HEK293 (cell line): ENCODE measurements around the gene PARP9.
"Not testable (repeated sequence)": the region's sequence is repeated elsewhere in the genome, so short reads cannot be mapped to it uniquely, and the experiment has no call there.

ENCODE experiments used
- CTCF ChIA-PET: fragments of 350-600 bp; formaldehyde crosslinking; extraction: SDS; loops from one replicate; lab custom pipeline; 2021; ENCODE audit warnings: antibody characterized with exemption; lab: Yijun Ruan, JAX
- POLR2A ChIA-PET: fragments of 300-600 bp; formaldehyde crosslinking; extraction: SDS; loops from one replicate; lab custom pipeline; 2020; ENCODE audit warnings: antibody characterized with exemption, inconsistent platforms; lab: Yijun Ruan, JAX
- H3K27ac ChIP-seq: fragments of 200-500 bp; sonication (Bioruptor generic); 2 replicates; pipeline ENCODE4 v1.5.1; 2014; ENCODE audit warnings: low read depth, low read length, control low read depth, inconsistent platforms; ENCODE audit errors: extremely low read depth
- H3K36me3 ChIP-seq, 2 experiments: fragments of 200-500 bp in 1 of 2; sonication (Bioruptor generic) in 1 of 2; 1 replicate in 1 of 2; 2 replicates in 1 of 2; pipeline ENCODE4 v1.5.1; 2014 to 2017; ENCODE audit warnings: inconsistent platforms in 2 of 2, low read length in 2 of 2; ENCODE audit not compliant: control insufficient read depth in 2 of 2, insufficient read depth in 1 of 2
- H3K4me1 ChIP-seq: fragments of 200-500 bp; sonication (Bioruptor generic); 2 replicates; pipeline ENCODE4 v1.5.1; 2014; ENCODE audit warnings: mild to moderate bottlenecking, low read length, inconsistent platforms; ENCODE audit not compliant: control insufficient read depth, insufficient read depth
- H3K4me3 ChIP-seq: 2 replicates; pipeline ENCODE4 v1.5.1; 2011; ENCODE audit warnings: low read depth, mild to moderate bottlenecking, control low read depth, low read length, moderate library complexity
- H3K9me3 ChIP-seq: fragments of 200-500 bp; sonication (Bioruptor generic); 2 replicates; pipeline ENCODE4 v1.5.1; 2014; ENCODE audit warnings: low read depth, low read length, inconsistent platforms; ENCODE audit not compliant: control insufficient read depth, insufficient read depth
- BCL11A ChIP-seq: fragments of 450-650 bp; formaldehyde crosslinking; IDR thresholded peaks from 2 replicates; pipeline ENCODE4 v1.5.1; 2016; ENCODE audit warnings: low read depth, missing biosample characterization, missing genetic modification characterization
- GFI1B ChIP-seq: fragments of 450-650 bp; formaldehyde crosslinking; IDR thresholded peaks from 2 replicates; pipeline ENCODE4 v1.5.1; 2016; ENCODE audit warnings: missing biosample characterization, missing genetic modification characterization
- GLI2 ChIP-seq: fragments of 450-650 bp; formaldehyde crosslinking; IDR thresholded peaks from 2 replicates; pipeline ENCODE4; 2017; ENCODE audit warnings: missing biosample characterization, missing genetic modification characterization, low read depth, borderline replicate concordance
- GLIS1 ChIP-seq: fragments of 450-650 bp; formaldehyde crosslinking; IDR thresholded peaks from 2 replicates; pipeline ENCODE4 v1.5.1; 2016; ENCODE audit warnings: missing biosample characterization, missing genetic modification characterization
- YY1 ChIP-seq: fragments of 450-650 bp; formaldehyde crosslinking; IDR thresholded peaks from 2 replicates; pipeline ENCODE4 v1.5.1; 2018; ENCODE audit warnings: missing biosample characterization, missing genetic modification characterization
- ZBTB20 ChIP-seq: fragments of 450-650 bp; formaldehyde crosslinking; IDR thresholded peaks from 2 replicates; pipeline ENCODE4 v1.5.1; 2016; ENCODE audit warnings: missing biosample characterization, missing genetic modification characterization
- ZFP3 ChIP-seq: fragments of 450-650 bp; formaldehyde crosslinking; IDR thresholded peaks from 2 replicates; pipeline ENCODE4 v1.5.1; 2016; ENCODE audit warnings: low read depth, missing biosample characterization, missing genetic modification characterization
- ZNF121 ChIP-seq: fragments of 450-650 bp; formaldehyde crosslinking; IDR thresholded peaks from 2 replicates; pipeline ENCODE4 v1.5.1; 2016; ENCODE audit warnings: missing biosample characterization, missing genetic modification characterization
- ZNF146 ChIP-seq: fragments of 450-650 bp; formaldehyde crosslinking; IDR thresholded peaks from 2 replicates; pipeline ENCODE4 v1.5.1; 2016; ENCODE audit warnings: missing biosample characterization, missing genetic modification characterization
- ZNF221 ChIP-seq: fragments of 450-650 bp; formaldehyde crosslinking; IDR thresholded peaks from 2 replicates; pipeline ENCODE4 v1.5.1; 2017; ENCODE audit warnings: missing biosample characterization, missing genetic modification characterization, borderline replicate concordance
- ZNF266 ChIP-seq: fragments of 450-650 bp; formaldehyde crosslinking; IDR thresholded peaks from 2 replicates; pipeline ENCODE4 v1.5.1; 2016; ENCODE audit warnings: missing biosample characterization, missing genetic modification characterization, low read depth
- ZNF354C ChIP-seq: fragments of 450-650 bp; formaldehyde crosslinking; IDR thresholded peaks from 2 replicates; pipeline ENCODE4 v1.5.1; 2016; ENCODE audit warnings: missing biosample characterization, missing genetic modification characterization, low read depth, borderline replicate concordance
- ZNF549 ChIP-seq: fragments of 450-650 bp; IDR thresholded peaks from 2 replicates; pipeline ENCODE4 v1.5.1; 2018; ENCODE audit warnings: missing biosample characterization, missing genetic modification characterization, mild to moderate bottlenecking, inconsistent platforms, moderate library complexity
- ZNF660 ChIP-seq: fragments of 450-650 bp; IDR thresholded peaks from 2 replicates; pipeline ENCODE4 v1.5.1; 2018; ENCODE audit warnings: missing biosample characterization, mild to moderate bottlenecking, missing genetic modification characterization
- TF ChIP-seq, protein P1 (sequence below): fragments of 450-650 bp; formaldehyde crosslinking; IDR thresholded peaks from 2 replicates; pipeline ENCODE4 v1.5.1; 2017; ENCODE audit warnings: missing biosample characterization, mild to moderate bottlenecking, missing genetic modification characterization, moderate library complexity
- TF ChIP-seq, protein P2 (sequence below): fragments of 450-650 bp; formaldehyde crosslinking; IDR thresholded peaks from 2 replicates; pipeline ENCODE4 v1.5.1; 2016; ENCODE audit warnings: missing biosample characterization, missing genetic modification characterization, low read depth
- TF ChIP-seq, protein P3 (sequence below): fragments of 450-650 bp; formaldehyde crosslinking; IDR thresholded peaks from 2 replicates; pipeline ENCODE4 v1.5.1; 2016; ENCODE audit warnings: missing biosample characterization, missing genetic modification characterization
- TF ChIP-seq, protein P4 (sequence below): fragments of 450-650 bp; formaldehyde crosslinking; IDR thresholded peaks from 2 replicates; pipeline ENCODE4 v1.5.1; 2016; ENCODE audit warnings: missing biosample characterization, missing genetic modification characterization

Gene PARP9

DNA sequence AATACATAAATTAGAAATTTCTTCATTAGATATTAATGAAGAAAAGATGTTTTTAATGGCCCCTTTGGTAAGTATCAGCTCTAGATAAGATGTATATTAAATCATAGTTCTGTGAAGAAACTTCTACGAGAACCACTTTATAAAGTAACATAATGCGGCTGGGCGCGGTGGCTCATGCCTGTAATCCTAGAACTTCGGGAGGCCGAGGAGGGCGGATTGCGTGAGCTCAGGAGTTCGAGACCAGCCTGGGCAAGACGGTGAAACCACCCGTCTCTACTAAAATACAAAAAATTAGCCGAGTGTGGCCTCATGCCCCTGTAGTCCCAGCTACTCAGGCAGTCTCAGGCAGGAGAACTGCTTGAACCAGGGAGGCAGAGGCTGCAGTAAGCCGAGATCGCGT is 51.8 kb downstream of the PARP9 start (continued):
- TF ChIP-seq, protein P1, sequence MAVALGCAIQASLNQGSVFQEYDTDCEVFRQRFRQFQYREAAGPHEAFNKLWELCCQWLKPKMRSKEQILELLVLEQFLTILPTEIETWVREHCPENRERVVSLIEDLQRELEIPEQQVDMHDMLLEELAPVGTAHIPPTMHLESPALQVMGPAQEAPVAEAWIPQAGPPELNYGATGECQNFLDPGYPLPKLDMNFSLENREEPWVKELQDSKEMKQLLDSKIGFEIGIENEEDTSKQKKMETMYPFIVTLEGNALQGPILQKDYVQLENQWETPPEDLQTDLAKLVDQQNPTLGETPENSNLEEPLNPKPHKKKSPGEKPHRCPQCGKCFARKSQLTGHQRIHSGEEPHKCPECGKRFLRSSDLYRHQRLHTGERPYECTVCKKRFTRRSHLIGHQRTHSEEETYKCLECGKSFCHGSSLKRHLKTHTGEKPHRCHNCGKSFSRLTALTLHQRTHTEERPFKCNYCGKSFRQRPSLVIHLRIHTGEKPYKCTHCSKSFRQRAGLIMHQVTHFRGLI (tag by site-specific recombination) = peak; percentile 77

DNA sequence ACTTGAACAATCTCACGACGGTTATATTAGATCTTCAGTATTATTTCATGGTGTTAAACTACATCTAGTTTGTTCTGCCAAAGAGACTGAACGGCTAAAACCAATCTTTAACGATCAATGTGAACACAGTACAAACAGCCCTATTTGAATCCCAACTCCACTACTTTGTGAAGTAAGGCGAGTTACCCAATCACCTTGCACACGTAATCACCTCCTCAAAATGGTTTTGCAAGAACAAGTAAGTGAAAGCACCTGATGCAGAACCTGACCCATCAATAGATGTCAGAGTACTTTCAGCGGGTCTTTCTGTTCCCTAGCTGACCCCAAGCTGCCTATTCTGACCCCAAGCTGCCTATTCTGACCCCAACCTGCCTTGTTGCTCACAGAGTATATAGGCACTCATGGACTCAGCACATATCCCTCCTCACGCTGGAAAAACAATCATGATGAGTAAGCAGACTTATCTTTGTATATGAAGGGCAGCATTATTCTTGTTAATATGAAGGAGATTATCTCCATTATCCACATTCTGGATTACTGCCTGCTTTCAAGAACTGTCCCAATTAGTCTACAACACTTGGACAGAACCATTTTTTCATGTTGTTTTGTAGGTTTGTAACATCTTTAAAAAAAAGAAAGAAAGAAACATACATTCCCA is 53.1 kb downstream of the PARP9 start:
- no peak overlapping the region for H3K27ac ChIP-seq
- no peak overlapping the region for H3K4me3 ChIP-seq
- peak; percentile 75 for TF ChIP-seq ZNF549
- no peak for TF ChIP-seq ZBTB20 (tag by site-specific recombination)
- CTCF ChIA-PET = interaction anchor here (1.2 kb wide), 1 partner anchor 42 kb away, joined by 3 read pairs; no protein-coding TSS in a partner anchor
- H3K36me3 ChIP-seq = no peaks in the 10 kb centered on the region
- peaks cover 7% of the 10 kb centered on the region; the same call in 1 of the 2 replicates for H3K4me1 ChIP-seq
- POLR2A ChIA-PET = no interaction called here
- no peaks in the 10 kb centered on the region for H3K9me3 ChIP-seq

DNA sequence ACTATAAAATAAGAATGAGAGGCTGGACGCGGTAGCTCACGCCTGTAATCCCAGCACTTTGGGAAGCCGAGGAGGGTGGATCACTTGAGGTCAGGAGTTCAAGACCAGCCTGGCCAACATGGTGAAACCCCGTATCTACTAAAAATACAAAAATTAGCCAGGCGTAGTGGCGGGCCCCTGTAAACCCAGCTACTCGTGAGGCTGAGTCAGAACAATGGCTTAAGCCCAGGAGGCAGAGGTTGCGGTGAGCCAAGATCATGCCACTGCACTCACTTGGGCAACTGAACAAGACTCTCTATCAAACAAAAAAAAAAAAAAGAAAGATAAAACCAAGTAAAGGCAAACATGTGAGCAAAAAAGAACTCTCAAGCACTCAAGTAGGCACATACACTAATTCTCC is 55.2 kb downstream of the PARP9 start:
- H3K27ac ChIP-seq, H3K4me1 ChIP-seq, H3K9me3 ChIP-seq, CTCF ChIA-PET, H3K4me3 ChIP-seq, POLR2A ChIA-PET, H3K36me3 ChIP-seq: not testable (repeated sequence)

DNA sequence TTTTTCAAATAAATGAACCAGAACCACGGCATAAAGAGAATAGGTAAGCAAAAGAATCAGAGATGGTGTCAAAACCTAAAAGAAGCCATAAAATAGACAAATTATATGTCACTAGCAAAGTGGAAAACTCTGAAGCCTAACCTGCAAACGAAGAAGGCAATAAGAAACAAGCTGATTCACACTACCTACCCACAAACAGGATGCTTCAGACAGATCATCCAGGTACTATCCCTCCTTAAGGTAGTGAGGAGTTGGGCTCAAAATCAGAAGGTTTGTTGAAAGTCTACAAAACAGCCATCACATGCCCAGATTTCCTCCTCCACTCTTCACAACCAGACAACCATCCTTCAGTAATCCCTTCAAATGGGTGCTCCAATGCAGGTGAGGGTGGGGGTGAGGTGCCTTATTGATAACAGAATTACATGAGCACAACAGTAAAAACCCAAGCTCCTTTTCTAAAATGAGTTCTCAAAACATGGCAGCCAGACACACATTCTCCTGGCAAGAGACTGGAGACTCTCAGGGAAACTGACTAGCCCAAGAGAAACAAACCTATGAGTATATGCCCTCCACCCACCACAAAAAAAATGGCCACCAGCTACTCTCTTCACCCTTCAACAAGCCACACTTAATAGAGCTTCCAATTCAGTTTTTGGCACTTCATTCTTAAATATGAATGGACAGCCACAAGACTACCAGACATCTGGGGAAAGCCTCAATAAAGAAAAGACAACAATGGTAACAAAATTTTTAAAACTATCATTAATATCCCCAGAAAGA is 55.8 kb downstream of the PARP9 start:
- ChIA-PET CTCF (no interaction called here), POLR2A (no interaction called here)
- Histone ChIP-seq H3K36me3 (no peaks in the 10 kb centered on the region), H3K27ac (no peak overlapping the region), H3K4me1 (peaks cover 6% of the 10 kb centered on the region; the same call in 1 of the 2 replicates), H3K4me3 (no peak overlapping the region), H3K9me3 (no peaks in the 10 kb centered on the region)
- TF ChIP-seq GLI2 (tag by site-specific recombination) (no peak), ZNF266 (no peak), GFI1B (no peak), ZNF121 (tag by site-specific recombination) (no peak), ZNF660 (tag by site-specific recombination) (no peak), ZNF354C (tag by site-specific recombination) (no peak), ZNF146 (no peak), YY1 (tag by site-specific recombination) (no peak), ZFP3 (tag by site-specific recombination) (no peak), BCL11A (tag by site-specific recombination) (no peak), ZNF221 (tag by site-specific recombination) (no peak), GLIS1 (no peak)
- TF ChIP-seq, protein P2, sequence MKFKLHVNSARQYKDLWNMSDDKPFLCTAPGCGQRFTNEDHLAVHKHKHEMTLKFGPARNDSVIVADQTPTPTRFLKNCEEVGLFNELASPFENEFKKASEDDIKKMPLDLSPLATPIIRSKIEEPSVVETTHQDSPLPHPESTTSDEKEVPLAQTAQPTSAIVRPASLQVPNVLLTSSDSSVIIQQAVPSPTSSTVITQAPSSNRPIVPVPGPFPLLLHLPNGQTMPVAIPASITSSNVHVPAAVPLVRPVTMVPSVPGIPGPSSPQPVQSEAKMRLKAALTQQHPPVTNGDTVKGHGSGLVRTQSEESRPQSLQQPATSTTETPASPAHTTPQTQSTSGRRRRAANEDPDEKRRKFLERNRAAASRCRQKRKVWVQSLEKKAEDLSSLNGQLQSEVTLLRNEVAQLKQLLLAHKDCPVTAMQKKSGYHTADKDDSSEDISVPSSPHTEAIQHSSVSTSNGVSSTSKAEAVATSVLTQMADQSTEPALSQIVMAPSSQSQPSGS (tag by site-specific recombination) = no peak
- TF ChIP-seq, protein P3, sequence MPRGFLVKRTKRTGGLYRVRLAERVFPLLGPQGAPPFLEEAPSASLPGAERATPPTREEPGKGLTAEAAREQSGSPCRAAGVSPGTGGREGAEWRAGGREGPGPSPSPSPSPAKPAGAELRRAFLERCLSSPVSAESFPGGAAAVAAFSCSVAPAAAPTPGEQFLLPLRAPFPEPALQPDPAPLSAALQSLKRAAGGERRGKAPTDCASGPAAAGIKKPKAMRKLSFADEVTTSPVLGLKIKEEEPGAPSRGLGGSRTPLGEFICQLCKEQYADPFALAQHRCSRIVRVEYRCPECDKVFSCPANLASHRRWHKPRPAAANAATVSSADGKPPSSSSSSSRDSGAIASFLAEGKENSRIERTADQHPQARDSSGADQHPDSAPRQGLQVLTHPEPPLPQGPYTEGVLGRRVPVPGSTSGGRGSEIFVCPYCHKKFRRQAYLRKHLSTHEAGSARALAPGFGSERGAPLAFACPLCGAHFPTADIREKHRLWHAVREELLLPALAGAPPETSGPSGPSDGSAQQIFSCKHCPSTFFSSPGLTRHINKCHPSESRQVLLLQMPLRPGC (tag by site-specific recombination) = no peak
- TF ChIP-seq, protein P4, sequence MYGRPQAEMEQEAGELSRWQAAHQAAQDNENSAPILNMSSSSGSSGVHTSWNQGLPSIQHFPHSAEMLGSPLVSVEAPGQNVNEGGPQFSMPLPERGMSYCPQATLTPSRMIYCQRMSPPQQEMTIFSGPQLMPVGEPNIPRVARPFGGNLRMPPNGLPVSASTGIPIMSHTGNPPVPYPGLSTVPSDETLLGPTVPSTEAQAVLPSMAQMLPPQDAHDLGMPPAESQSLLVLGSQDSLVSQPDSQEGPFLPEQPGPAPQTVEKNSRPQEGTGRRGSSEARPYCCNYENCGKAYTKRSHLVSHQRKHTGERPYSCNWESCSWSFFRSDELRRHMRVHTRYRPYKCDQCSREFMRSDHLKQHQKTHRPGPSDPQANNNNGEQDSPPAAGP = no peak
